Measurements from ENCODE around the gene CYSTM1.

- TF ChIP-seq POLR2AphosphoS5 (IDR thresholded peaks at IDR 0.05) (no peak), CTCF (IDR thresholded peaks at IDR 0.05) (no peak)
Observed at GRCh38 chr5:140186267-140186671, 11.3 kb downstream of the CYSTM1 start.

All from suprapubic skin (tissue), 3 donors.